Endothelial cell (in vitro differentiated cells): ENCODE measurements around the gene SIRT3. TPM values are rescaled to one million over a fixed set of nuclear protein-coding genes. Genes with fewer than 3 reads are reported as not detected.
A peak's percentile ranks its signal among the peaks of the same experiment; 100 is the strongest.
"Not testable (repeated sequence)": the region's sequence is repeated elsewhere in the genome, so short reads cannot be mapped to it uniquely, and the experiment has no call there.

Experiments
- DNase-seq: peaks from one replicate; pipeline ENCODE4 v3.0.0; 2021; ENCODE audit warnings: low spot score
- H3K27ac Mint-ChIP-seq: one replicate; pipeline ENCODE4 v1.8.0; 2021; ENCODE audit warnings: mixed read lengths, inconsistent platforms; ENCODE audit not compliant: unreplicated experiment
- H3K27me3 Mint-ChIP-seq: one replicate; pipeline ENCODE4 v1.8.0; 2021; ENCODE audit warnings: mild to moderate bottlenecking, moderate library complexity, mixed read lengths, inconsistent platforms; ENCODE audit not compliant: unreplicated experiment
- H3K36me3 Mint-ChIP-seq: one replicate; pipeline ENCODE4 v1.8.0; 2021; ENCODE audit warnings: mild to moderate bottlenecking, low read depth, mixed read lengths, inconsistent platforms; ENCODE audit not compliant: unreplicated experiment
- H3K4me1 Mint-ChIP-seq: one replicate; pipeline ENCODE4 v1.8.0; 2021; ENCODE audit warnings: mild to moderate bottlenecking, mixed read lengths, inconsistent platforms; ENCODE audit not compliant: unreplicated experiment
- H3K4me3 Mint-ChIP-seq: one replicate; pipeline ENCODE4 v1.8.0; 2021; ENCODE audit warnings: mild to moderate bottlenecking, mixed read lengths, inconsistent platforms; ENCODE audit not compliant: unreplicated experiment
- H3K9me3 Mint-ChIP-seq: one replicate; pipeline ENCODE4 v1.8.0; 2021; ENCODE audit warnings: mixed read lengths, inconsistent platforms; ENCODE audit not compliant: unreplicated experiment
- total RNA-seq: library from RNA; stranded (reverse); fragmentation: NEBNext Ultra II Directional; extraction: Animal tissue kit (Norgen Biotek cat#: 25700); gene quantifications from one replicate; pipeline ENCODE4 v1.2.1, GENCODE V29; 2021; ENCODE audit not compliant: unreplicated experiment
- TF ChIP-seq, protein P1 (sequence below): fragments of 200-600 bp; sonication (generic); IDR thresholded peaks from one replicate; pipeline ENCODE4 v1.5.0; 2021; ENCODE audit warnings: antibody characterized with exemption; ENCODE audit not compliant: unreplicated experiment

Gene SIRT3
- total RNA-seq, 1 donor from 2014 or later = 23.4 TPM

DNA sequence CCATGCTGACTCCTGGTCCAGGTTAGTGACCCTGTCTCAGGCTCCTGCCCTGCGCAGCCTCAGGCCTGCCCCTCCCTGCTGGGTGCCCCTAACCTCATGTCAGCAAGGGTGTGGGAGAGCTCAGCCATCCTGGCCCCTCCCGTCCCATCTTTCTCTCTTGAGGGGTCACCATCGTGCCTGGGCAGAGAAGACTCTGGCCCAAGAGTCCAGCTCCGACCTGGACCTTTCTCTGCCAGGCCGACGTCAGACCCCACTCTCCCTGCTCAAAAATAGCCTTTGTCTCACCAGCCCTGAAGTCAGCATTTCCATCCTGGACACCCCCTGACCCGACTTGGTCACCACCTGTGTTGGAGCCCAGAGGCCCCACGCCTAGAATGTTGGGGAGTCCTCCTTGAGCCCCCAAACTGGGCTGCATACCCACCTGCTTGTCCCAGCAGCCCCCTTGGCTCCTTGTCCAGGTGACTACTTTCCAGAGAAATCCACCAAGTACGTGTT, 38.4 kb downstream of the SIRT3 start:
- H3K9me3 Mint-ChIP-seq = no peaks in the 10 kb centered on the region
- TF ChIP-seq, protein P1, sequence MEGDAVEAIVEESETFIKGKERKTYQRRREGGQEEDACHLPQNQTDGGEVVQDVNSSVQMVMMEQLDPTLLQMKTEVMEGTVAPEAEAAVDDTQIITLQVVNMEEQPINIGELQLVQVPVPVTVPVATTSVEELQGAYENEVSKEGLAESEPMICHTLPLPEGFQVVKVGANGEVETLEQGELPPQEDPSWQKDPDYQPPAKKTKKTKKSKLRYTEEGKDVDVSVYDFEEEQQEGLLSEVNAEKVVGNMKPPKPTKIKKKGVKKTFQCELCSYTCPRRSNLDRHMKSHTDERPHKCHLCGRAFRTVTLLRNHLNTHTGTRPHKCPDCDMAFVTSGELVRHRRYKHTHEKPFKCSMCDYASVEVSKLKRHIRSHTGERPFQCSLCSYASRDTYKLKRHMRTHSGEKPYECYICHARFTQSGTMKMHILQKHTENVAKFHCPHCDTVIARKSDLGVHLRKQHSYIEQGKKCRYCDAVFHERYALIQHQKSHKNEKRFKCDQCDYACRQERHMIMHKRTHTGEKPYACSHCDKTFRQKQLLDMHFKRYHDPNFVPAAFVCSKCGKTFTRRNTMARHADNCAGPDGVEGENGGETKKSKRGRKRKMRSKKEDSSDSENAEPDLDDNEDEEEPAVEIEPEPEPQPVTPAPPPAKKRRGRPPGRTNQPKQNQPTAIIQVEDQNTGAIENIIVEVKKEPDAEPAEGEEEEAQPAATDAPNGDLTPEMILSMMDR = no peak
- peaks cover 20% of the 10 kb centered on the region for H3K4me1 Mint-ChIP-seq
- peaks cover under 1% of the 10 kb centered on the region for H3K36me3 Mint-ChIP-seq
- DNase-seq = no peak
- H3K27ac Mint-ChIP-seq = no peak overlapping the region
- H3K4me3 Mint-ChIP-seq = peak overlapping the region; percentile 62
- peaks cover 6% of the 10 kb centered on the region for H3K27me3 Mint-ChIP-seq

DNA sequence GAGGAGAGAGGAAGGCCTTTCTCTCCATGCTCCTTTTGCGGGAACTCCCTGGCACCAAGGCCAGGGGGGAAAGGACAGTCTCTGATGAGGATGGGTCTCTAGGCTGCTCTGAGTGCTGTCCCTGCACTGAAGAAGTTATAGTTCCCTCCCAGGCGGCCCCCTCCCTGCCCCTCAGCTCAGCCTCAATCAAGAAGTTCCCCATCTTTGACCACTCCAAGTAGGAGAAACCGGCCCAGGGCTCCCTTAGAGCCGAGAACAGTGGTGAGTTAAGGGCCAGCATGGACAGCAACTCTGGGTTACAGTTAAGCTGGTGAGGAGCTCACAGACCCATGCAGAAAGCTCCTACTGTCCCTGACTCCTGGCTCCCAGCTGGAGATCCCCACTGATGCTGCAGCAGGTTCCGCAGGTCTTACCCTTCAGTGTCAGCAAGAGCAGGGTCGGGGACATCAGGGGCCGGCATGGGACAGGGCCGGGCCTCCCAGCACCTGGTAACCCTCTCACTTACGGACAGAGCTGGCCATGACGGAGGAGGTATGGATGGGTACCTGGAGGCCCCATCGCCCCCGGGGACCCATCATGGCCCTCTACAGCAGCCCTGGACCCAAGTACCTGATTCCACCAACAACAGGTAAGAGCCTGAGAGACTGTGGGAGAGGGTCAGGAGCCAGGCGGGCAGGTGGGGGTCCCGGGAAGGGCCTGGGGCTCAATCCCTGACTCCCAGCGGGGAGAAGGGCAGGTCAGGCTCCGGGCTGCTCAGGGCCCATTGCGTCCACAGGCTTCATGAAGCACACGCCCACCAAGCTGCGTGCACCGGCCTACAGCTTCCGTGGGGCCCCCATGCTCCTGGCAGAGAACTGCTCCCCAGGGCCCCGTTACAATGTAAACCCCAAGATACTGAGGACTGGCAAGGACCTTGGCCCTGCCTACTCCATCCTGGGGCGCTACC, 39.1 kb downstream of the SIRT3 start:
- H3K36me3 Mint-ChIP-seq = no peaks in the 10 kb centered on the region
- peaks cover 12% of the 10 kb centered on the region for H3K4me1 Mint-ChIP-seq
- no peak for DNase-seq
- H3K9me3 Mint-ChIP-seq = no peaks in the 10 kb centered on the region
- no peak overlapping the region for H3K27ac Mint-ChIP-seq
- peaks cover 6% of the 10 kb centered on the region for H3K27me3 Mint-ChIP-seq
- TF ChIP-seq, protein P1 = no peak
- H3K4me3 Mint-ChIP-seq = no peak overlapping the region

- not testable (repeated sequence) for H3K36me3 Mint-ChIP-seq, H3K4me3 Mint-ChIP-seq, H3K27me3 Mint-ChIP-seq, DNase-seq, H3K4me1 Mint-ChIP-seq, H3K9me3 Mint-ChIP-seq, H3K27ac Mint-ChIP-seq
These were observed 42.7 kb downstream of the SIRT3 start for GRCh38 chr11:193481-193880.

DNA sequence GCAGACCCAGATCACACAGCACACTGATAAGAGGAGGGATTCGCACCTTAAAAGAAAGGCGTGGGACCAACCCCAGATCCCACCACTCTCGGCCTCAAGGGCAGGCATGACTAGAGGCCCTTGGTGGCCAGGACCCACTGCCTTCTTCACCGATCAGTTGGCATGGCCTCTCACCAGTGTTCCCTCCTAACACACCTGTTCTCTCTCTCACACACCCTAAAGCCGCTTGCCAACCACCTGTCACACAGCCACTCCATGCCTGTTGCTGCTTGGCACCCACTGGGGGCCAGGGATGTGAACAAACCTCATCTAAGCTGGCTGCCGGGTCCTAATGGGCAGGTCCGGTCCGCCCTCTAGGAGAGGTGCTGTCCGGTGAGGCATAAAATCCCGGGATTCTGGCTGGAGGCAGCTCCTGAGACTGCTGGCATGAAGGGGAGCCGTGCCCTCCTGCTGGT, 43.4 kb downstream of the SIRT3 start, which contains the start of gene SCGB1C1:
Gene SCGB1C1, plus strand, starts transcription at position 405 of the 455 bp plus-strand sequence. Its CDS starts 22 bp downstream, at position 427.
- not testable (repeated sequence) for H3K4me3 Mint-ChIP-seq, H3K36me3 Mint-ChIP-seq, H3K27ac Mint-ChIP-seq

DNA sequence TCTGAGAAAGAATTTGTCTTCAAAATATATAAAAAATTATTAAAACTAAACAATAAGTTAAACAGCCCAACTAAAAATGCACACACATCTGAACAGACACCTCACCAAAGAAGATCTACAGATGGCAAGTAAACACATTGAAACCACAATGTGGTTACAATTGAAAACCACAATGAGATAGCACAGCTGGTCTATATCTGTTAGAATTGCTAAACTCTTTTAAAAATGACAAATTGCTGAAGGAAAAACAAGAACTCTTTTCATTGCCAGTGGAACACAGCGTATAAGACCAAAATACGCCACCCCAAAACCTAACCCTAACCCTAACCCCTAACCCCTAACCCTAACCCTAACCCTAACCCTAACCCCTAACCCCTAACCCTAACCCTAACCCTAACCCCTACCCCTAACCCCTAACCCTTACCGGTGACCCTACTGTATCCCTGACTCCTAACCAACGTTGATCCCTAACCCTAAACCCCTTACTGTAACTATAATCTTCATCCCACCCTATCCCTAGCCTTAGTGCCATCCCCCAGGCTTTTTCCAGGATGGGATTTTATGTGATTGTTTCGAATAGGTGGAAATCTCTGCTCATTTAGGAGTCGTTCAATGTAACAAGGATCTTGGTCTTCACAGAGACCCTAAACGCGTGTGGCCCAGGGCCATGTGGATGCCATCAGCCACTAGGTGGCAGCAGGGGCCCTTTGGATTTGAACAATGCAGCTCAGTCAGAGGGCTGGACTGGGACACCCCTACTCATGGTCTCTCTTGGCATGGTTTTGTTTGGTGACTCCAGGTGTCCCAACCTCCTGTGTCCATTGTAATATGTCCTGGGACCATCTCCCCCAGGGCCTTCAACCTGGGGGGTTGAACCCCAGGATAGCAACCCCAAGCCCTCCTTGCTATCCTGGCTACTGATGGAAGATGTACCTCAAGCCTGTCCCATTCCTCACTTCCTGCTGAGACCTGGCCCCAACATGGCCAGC, 44.4 kb downstream of the SIRT3 start:
- H3K4me3 Mint-ChIP-seq, H3K9me3 Mint-ChIP-seq, H3K36me3 Mint-ChIP-seq, H3K27ac Mint-ChIP-seq, DNase-seq, H3K27me3 Mint-ChIP-seq, H3K4me1 Mint-ChIP-seq: not testable (repeated sequence)

More for the DNA sequence above, 43.4 kb downstream of the SIRT3 start, which contains the start of gene SCGB1C1:
- not testable (repeated sequence) for H3K27me3 Mint-ChIP-seq, H3K9me3 Mint-ChIP-seq, DNase-seq, H3K4me1 Mint-ChIP-seq

DNA sequence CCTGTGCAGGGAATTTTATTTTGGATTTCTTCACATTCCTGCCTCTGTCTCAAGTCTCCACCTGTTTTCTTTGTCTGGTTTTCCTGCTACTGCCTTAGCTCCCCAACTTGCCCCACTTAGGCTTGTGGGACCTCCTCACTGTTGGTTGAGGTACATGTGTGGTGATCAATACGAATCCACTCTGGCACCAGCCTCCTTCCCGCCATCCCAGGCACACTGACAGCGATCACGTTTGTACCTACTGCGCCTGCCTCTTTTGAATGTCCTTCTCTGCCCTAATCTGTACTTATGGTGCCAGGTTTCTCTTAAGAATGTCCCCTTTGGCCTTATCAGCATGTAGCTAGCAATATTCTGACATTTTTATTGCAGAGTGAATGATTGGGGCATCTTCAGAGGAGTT, 45.6 kb downstream of the SIRT3 start:
- not testable (repeated sequence) for DNase-seq, H3K9me3 Mint-ChIP-seq, H3K27me3 Mint-ChIP-seq, H3K36me3 Mint-ChIP-seq, H3K4me3 Mint-ChIP-seq, H3K4me1 Mint-ChIP-seq
- peak overlapping the region; percentile 24 for H3K27ac Mint-ChIP-seq
